Loucy (cell line): ENCODE results near the gene CNP.

Source experiments
- H2AFZ ChIP-seq: fragments of 200-600 bp; sonication (generic); 2 replicates; pipeline ENCODE4 v1.6.0; 2016; ENCODE audit warnings: antibody characterized with exemption, mild to moderate bottlenecking, low read length, moderate library complexity
- H3F3A ChIP-seq: fragments of 200-600 bp; 2 replicates; pipeline ENCODE4 v1.6.0; 2016; ENCODE audit warnings: antibody characterized with exemption, low read depth, mild to moderate bottlenecking
- H3K27me3 ChIP-seq: fragments of 200-600 bp; sonication (generic); 2 replicates; pipeline ENCODE4 v1.6.1; 2014; ENCODE audit warnings: low read length, mild to moderate bottlenecking; ENCODE audit not compliant: insufficient read depth, poor library complexity, severe bottlenecking
- H3K36me3 ChIP-seq: fragments of 200-600 bp; sonication (generic); 2 replicates; pipeline ENCODE4 v1.6.1; 2016; ENCODE audit warnings: low read length; ENCODE audit not compliant: insufficient read depth
- H3K4me1 ChIP-seq: fragments of 200-600 bp; sonication (generic); 2 replicates; pipeline ENCODE4 v1.5.1; 2014; ENCODE audit warnings: low read length, mild to moderate bottlenecking; ENCODE audit not compliant: insufficient read depth, poor library complexity, severe bottlenecking
- H3K4me2 ChIP-seq: fragments of 200-600 bp; sonication (generic); 2 replicates; pipeline ENCODE4 v1.6.0; 2014; ENCODE audit warnings: antibody characterized with exemption, low read length, low read depth, mild to moderate bottlenecking; ENCODE audit not compliant: poor library complexity, severe bottlenecking
- H3K4me3 ChIP-seq: fragments of 200-600 bp; sonication (generic); 2 replicates; pipeline ENCODE4 v1.5.1; 2014; ENCODE audit warnings: low read length, mild to moderate bottlenecking, mixed read lengths; ENCODE audit not compliant: poor library complexity, severe bottlenecking
- H3K79me2 ChIP-seq: fragments of 200-600 bp; sonication (generic); 2 replicates; pipeline ENCODE4 v1.6.1; 2014; ENCODE audit warnings: low read length; ENCODE audit not compliant: insufficient read depth
- H3K9ac ChIP-seq: fragments of 200-600 bp; sonication (generic); 2 replicates; pipeline ENCODE4 v1.6.0; 2014; ENCODE audit warnings: mild to moderate bottlenecking, low read depth, low read length, moderate library complexity; ENCODE audit not compliant: poor library complexity, severe bottlenecking
- H3K9me2 ChIP-seq: fragments of 200-600 bp; sonication (generic); replicated peaks from 2 replicates; pipeline ENCODE4 v1.6.1; 2016; ENCODE audit warnings: low read depth, low read length, mixed read lengths
- H3K9me3 ChIP-seq: fragments of 200-600 bp; sonication (generic); 2 replicates; pipeline ENCODE4 v1.6.1; 2014; ENCODE audit warnings: mild to moderate bottlenecking, antibody characterized with exemption, low read length, low read depth; ENCODE audit not compliant: insufficient read depth
- H4K20me1 ChIP-seq: fragments of 200-600 bp; sonication (generic); 2 replicates; pipeline ENCODE4 v1.6.0; 2014; ENCODE audit warnings: antibody characterized with exemption, low read length, mild to moderate bottlenecking; ENCODE audit not compliant: insufficient read depth, poor library complexity, severe bottlenecking
- EZH2phosphoT487 ChIP-seq: fragments of 200-600 bp; IDR thresholded peaks from 2 replicates; pipeline ENCODE4 v1.6.1; 2018; ENCODE audit warnings: antibody characterized with exemption, mild to moderate bottlenecking, moderate library complexity, borderline replicate concordance
- TF ChIP-seq, protein P1 (sequence below): fragments of 200-600 bp; sonication (generic); conservative IDR thresholded peaks from 2 replicates; pipeline ENCODE4 v1.5.1; 2014; ENCODE audit warnings: mild to moderate bottlenecking, antibody characterized with exemption, low read length

Gene CNP

GRCh38 chr17:41987642-41988041, 21.0 kb downstream of the CNP start:
- H3K36me3 ChIP-seq = peaks cover 95% of the 10 kb centered on the region; the same call in 1 of the 2 replicates
- no peaks in the 10 kb centered on the region for H4K20me1 ChIP-seq

GRCh38 chr17:41988418-41988817, 21.8 kb downstream of the CNP start:
- Histone ChIP-seq H3K27me3 (no peaks in the 10 kb centered on the region), H3K9me2 (no peaks in the 10 kb centered on the region), H3K4me3 (no peak overlapping the region), H3K36me3 (peaks cover 94% of the 10 kb centered on the region; the same call in 1 of the 2 replicates), H3F3A (no peaks in the 10 kb centered on the region), H3K9me3 (no peaks in the 10 kb centered on the region), H3K79me2 (no peaks in the 10 kb centered on the region), H4K20me1 (no peaks in the 10 kb centered on the region), H3K4me2 (no peak overlapping the region), H2AFZ (no peak overlapping the region), H3K4me1 (no peaks in the 10 kb centered on the region), H3K9ac (no peak overlapping the region)
- TF ChIP-seq EZH2phosphoT487 = no peak
- TF ChIP-seq, protein P1, sequence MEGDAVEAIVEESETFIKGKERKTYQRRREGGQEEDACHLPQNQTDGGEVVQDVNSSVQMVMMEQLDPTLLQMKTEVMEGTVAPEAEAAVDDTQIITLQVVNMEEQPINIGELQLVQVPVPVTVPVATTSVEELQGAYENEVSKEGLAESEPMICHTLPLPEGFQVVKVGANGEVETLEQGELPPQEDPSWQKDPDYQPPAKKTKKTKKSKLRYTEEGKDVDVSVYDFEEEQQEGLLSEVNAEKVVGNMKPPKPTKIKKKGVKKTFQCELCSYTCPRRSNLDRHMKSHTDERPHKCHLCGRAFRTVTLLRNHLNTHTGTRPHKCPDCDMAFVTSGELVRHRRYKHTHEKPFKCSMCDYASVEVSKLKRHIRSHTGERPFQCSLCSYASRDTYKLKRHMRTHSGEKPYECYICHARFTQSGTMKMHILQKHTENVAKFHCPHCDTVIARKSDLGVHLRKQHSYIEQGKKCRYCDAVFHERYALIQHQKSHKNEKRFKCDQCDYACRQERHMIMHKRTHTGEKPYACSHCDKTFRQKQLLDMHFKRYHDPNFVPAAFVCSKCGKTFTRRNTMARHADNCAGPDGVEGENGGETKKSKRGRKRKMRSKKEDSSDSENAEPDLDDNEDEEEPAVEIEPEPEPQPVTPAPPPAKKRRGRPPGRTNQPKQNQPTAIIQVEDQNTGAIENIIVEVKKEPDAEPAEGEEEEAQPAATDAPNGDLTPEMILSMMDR = no peak

More at GRCh38 chr17:41987642-41988041, 21.0 kb downstream of the CNP start:
- no peaks in the 10 kb centered on the region for H3K9me3 ChIP-seq
- TF ChIP-seq EZH2phosphoT487 = no peak
- TF ChIP-seq, protein P1 = no peak
- H3K4me1 ChIP-seq = no peaks in the 10 kb centered on the region
- no peak overlapping the region for H3K4me3 ChIP-seq
- H3K79me2 ChIP-seq = no peaks in the 10 kb centered on the region
- no peaks in the 10 kb centered on the region for H3K27me3 ChIP-seq
- H2AFZ ChIP-seq = no peak overlapping the region
- no peaks in the 10 kb centered on the region for H3K9me2 ChIP-seq
- H3F3A ChIP-seq = no peaks in the 10 kb centered on the region
- no peak overlapping the region for H3K9ac ChIP-seq
- no peak overlapping the region for H3K4me2 ChIP-seq

DNA sequence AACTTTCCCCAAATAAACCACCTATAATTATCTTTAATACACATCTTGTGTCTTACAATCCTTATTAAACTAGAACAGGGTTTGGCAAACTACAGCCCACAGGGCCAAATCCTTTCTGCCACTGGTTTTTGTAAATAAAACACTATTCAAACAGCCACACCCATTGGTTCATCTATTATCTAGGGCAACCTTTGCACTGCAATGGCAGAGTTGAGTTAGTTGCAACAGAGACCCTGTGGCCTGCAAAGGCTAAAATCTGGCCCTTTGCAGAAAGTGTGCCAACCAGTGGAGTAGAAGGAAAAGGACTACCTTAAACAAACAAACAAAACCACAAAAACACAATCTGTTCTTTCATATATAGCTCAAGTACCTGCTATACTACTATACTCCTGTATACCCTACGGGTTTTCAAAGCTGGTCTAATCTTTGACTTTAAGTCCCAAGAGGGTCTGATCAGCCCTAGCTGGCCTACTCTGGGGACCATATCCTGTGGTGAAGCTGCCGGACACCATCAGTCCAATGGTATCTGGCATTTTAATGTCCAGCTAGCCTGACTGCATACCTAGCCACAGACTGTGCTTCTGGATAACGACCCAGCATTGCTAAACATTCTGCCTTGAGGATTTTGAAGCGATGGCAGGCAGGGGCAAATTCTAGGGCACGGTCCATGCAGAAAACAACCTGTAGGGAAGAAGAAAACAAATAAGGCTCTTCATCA, 23.3 kb downstream of the CNP start:
- Histone ChIP-seq H3K79me2 (no peaks in the 10 kb centered on the region), H3K4me2 (no peak overlapping the region), H4K20me1 (no peaks in the 10 kb centered on the region), H3K27me3 (no peaks in the 10 kb centered on the region), H3K36me3 (peaks cover 92% of the 10 kb centered on the region; the same call in 1 of the 2 replicates), H3K9me3 (no peaks in the 10 kb centered on the region), H3K4me1 (no peaks in the 10 kb centered on the region), H3K9me2 (no peaks in the 10 kb centered on the region), H3F3A (0 out of 2 replicates have a peak, but pooled peaks cover 4% of the 10 kb centered on the region), H3K9ac (no peak overlapping the region), H2AFZ (no peak overlapping the region), H3K4me3 (no peak overlapping the region)
- TF ChIP-seq EZH2phosphoT487 = no peak
- TF ChIP-seq, protein P1 = no peak
